AG04449 (cell line): Measurements from ENCODE around the gene ZNRF1.

ENCODE experiments used
- CTCF ChIA-PET: fragments of 350-600 bp; formaldehyde crosslinking; extraction: SDS; loops from one replicate; lab custom pipeline; 2021; ENCODE audit warnings: antibody characterized with exemption; lab: Yijun Ruan, JAX
- POLR2A ChIA-PET: fragments of 400-600, 350-600 bp; formaldehyde crosslinking; extraction: SDS; loops from one replicate; lab custom pipeline; 2020; ENCODE audit warnings: antibody characterized with exemption, inconsistent platforms; lab: Yijun Ruan, JAX
- DNase-seq: peaks from one replicate; pipeline ENCODE4 v3.0.0-alpha.2; 2010; ENCODE audit warnings: low read depth, low spot score
- H3K4me3 ChIP-seq: 2 replicates; pipeline ENCODE4 v1.5.1; 2011; ENCODE audit warnings: low read depth, mild to moderate bottlenecking, control low read depth, low read length
- CTCF ChIP-seq: IDR thresholded peaks from one replicate; pipeline ENCODE4 v1.5.1; 2011; ENCODE audit warnings: mild to moderate bottlenecking, moderate library complexity, low read length, control low read depth, inconsistent platforms; ENCODE audit not compliant: insufficient read depth; ENCODE audit errors: missing control alignments

The ZNRF1 gene

GRCh38 chr16:75059411-75059810 is 60.6 kb downstream of the ZNRF1 start:
- no peak overlapping the region for H3K4me3 ChIP-seq
- CTCF ChIA-PET = no interaction called here
- DNase-seq = no peak
- POLR2A ChIA-PET = no interaction called here
- no peak for TF ChIP-seq CTCF

DNA sequence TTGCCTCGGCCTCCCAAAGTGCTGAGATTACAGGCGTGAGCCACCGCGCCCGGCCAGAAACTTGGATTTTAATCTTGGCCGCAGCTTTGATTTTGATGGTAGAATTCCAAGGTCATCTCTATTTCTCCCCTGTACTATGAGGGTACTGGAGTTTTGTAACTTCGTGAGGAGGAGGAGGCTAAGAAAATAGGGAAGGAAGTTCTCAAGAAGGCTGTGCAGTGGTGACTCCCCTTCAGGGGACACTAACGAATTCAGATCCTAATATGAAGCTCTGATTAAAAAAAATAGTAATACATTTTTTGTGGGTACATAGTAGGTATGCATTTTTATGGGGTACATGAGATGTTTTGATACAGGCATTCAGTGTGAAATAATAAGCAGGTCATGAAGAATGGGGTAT is 61.9 kb downstream of the ZNRF1 start:
- TF ChIP-seq CTCF = no peak
- ChIA-PET POLR2A (no interaction called here), CTCF (interaction anchor here (1.0 to 1.9 kb wide), 2 partner anchors 9 to 15 kb away, joined by 3 to 6 read pairs; no protein-coding TSS in a partner anchor)
- H3K4me3 ChIP-seq = no peak overlapping the region
- no peak for DNase-seq

DNA sequence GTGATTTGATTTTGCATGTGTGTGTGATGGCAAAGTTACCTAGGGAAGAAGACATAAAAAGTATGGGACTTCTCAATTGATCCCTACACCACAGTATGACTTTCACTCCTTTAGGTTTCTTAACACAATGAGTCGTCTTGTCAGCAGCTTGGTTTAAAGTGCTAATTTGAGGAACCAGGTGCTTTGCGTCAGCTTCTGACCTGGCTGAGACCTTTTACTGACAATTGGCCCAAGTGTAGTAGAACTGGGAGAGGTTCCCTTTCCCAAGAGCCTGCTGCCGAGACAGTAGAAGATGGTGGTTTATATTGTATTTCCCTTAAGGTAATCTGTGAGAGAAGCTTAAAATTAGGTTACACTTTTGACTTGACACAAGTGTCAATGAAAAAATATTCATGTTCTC is 62.8 kb downstream of the ZNRF1 start:
- no peak for DNase-seq
- CTCF ChIA-PET = interaction anchor here (0.9 to 1.9 kb wide), 3 partner anchors 8 to 14 kb away, joined by 3 to 6 read pairs (median 6); no protein-coding TSS in a partner anchor
- TF ChIP-seq CTCF = no peak
- no peak overlapping the region for H3K4me3 ChIP-seq
- POLR2A ChIA-PET = no interaction called here

- ChIA-PET CTCF (interaction anchor here (0.9 to 1.9 kb wide), 3 partner anchors 7 to 15 kb away, joined by 3 to 6 read pairs (median 6); no protein-coding TSS in a partner anchor), POLR2A (no interaction called here)
- H3K4me3 ChIP-seq = no peak overlapping the region
- DNase-seq = no peak
- TF ChIP-seq CTCF = no peak
Observed at GRCh38 chr16:75062135-75062975, 63.5 kb downstream of the ZNRF1 start.

DNA sequence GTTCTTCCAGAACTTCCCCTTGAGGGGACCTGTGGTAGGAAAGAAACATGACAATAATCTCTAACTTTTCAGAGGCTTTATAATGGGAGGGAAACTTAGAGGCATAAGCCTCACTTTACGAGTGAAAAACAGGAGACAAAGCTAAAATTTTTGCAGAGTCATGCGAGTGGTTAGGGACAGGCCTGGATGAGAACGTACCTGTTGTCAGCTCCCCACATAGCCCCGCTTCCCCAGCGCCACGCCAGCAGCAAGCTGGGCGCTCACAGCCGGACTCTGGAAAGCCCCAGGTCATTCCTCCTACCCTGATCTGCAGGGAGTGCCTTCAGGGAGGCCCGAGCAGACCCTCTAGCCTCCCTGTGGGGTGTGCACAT is 64.1 kb downstream of the ZNRF1 start:
- POLR2A ChIA-PET = no interaction called here
- DNase-seq = no peak
- CTCF ChIA-PET = no interaction called here
- no peak overlapping the region for H3K4me3 ChIP-seq
- TF ChIP-seq CTCF = no peak

DNA sequence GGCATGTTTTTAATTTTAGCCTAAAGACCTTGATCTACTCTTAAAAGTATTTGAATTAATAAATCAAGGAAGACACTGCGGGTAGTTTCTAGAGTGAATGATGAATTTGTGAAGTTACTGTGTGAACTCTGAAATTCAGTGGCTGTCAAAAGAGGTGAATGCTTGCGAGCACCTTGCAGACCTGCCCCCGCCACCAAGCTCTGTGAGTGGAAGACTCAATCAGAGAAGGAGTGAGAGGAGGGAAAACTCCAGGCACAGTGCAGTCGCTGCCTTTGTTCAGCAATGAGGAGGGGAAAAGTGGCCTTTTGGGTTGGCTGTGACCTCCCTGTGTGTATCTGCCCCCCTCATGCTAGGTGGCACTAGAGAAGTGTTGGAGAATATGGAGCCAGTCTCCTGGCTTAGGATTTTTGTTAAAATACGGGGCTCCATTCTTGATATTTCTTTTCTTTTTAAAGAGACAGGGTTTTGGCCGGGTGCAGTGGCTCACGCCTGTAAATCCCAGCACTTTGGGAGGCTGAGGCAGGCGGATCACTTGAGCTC is 64.8 kb downstream of the ZNRF1 start:
- no peak overlapping the region for H3K4me3 ChIP-seq
- CTCF ChIA-PET = interaction anchor here (0.6 kb wide), 1 partner anchor 15 kb away, joined by 3 read pairs; no protein-coding TSS in a partner anchor
- no peak for TF ChIP-seq CTCF
- POLR2A ChIA-PET = no interaction called here
- no peak for DNase-seq
